CD4-positive, alpha-beta T cell treated with Interleukin-12 subunit alpha and Interleukin-12 subunit beta, for 1 hour (primary cell): Measurements from ENCODE around the gene PGM2L1.
"Not testable (repeated sequence)": the region's sequence is repeated elsewhere in the genome, so short reads cannot be mapped to it uniquely, and the experiment has no call there.

Source experiments
- DNase-seq: peaks from one replicate; pipeline ENCODE4 v3.0.0-alpha.2; 2020

PGM2L1 gene

GRCh38 chr11:74398244-74399159 lies at the start of gene PGM2L1:
Gene PGM2L1 (minus strand): TSS chr11:74398433. CDS start chr11:74398161, 272 bp downstream.
- peak; percentile 95 for DNase-seq

- DNase-seq, result no peak
Measured at GRCh38 chr11:74447720-74448119, 49.5 kb upstream of the PGM2L1 start.

GRCh38 chr11:74446532-74446938 lies 48.3 kb upstream of the PGM2L1 start:
- DNase-seq, result no peak

- no peak for DNase-seq
Measured at GRCh38 chr11:74444173-74444826, 46.1 kb upstream of the PGM2L1 start.

- no peak for DNase-seq
Measured at GRCh38 chr11:74443071-74443864, 45.0 kb upstream of the PGM2L1 start.

- no peak for DNase-seq
Measured at GRCh38 chr11:74442636-74443035, 44.4 kb upstream of the PGM2L1 start.

- no peak for DNase-seq
Measured at GRCh38 chr11:74438681-74439080, 40.4 kb upstream of the PGM2L1 start.

- DNase-seq, result no peak
Measured at GRCh38 chr11:74437441-74438042, 39.3 kb upstream of the PGM2L1 start.

- no peak for DNase-seq
Measured at GRCh38 chr11:74434528-74434927, 36.3 kb upstream of the PGM2L1 start.

- DNase-seq, result no peak
Measured at GRCh38 chr11:74429205-74429604, 31.0 kb upstream of the PGM2L1 start.

GRCh38 chr11:74427384-74427886 lies 29.2 kb upstream of the PGM2L1 start:
- no peak for DNase-seq

- no peak for DNase-seq
Measured at GRCh38 chr11:74425100-74425499, 26.9 kb upstream of the PGM2L1 start.

- no peak for DNase-seq
Measured at GRCh38 chr11:74418509-74418895, 20.3 kb upstream of the PGM2L1 start.

GRCh38 chr11:74417860-74418508 lies 19.8 kb upstream of the PGM2L1 start:
- no peak for DNase-seq

GRCh38 chr11:74417379-74417804 lies 19.2 kb upstream of the PGM2L1 start:
- peak; percentile 36 for DNase-seq

GRCh38 chr11:74416974-74417373 lies 18.7 kb upstream of the PGM2L1 start:
- not testable (repeated sequence) for DNase-seq

- DNase-seq, result no peak
Measured at GRCh38 chr11:74412733-74413359, 14.6 kb upstream of the PGM2L1 start.

GRCh38 chr11:74412321-74412720 lies 14.1 kb upstream of the PGM2L1 start:
- no peak for DNase-seq

- DNase-seq, result no peak
Measured at GRCh38 chr11:74409633-74410032, 11.4 kb upstream of the PGM2L1 start.

GRCh38 chr11:74403607-74404321 lies 5.5 kb upstream of the PGM2L1 start:
- no peak for DNase-seq

GRCh38 chr11:74400606-74401005 lies 2.4 kb upstream of the PGM2L1 start:
- DNase-seq, result no peak
